HepG2 (cell line): ENCODE data around the gene CYP21A2. TPM values are rescaled to one million over a fixed set of nuclear protein-coding genes. Genes with fewer than 3 reads are reported as not detected.

Source experiments
- DZIP1 ChIP-seq: sonication (generic); formaldehyde crosslinking; IDR thresholded peaks from 2 replicates; pipeline ENCODE4 v1.5.0; 2020; ENCODE audit warnings: mild to moderate bottlenecking, missing genetic modification reagents
- KDM6A ChIP-seq: IDR thresholded peaks from 2 replicates; pipeline ENCODE4 v1.6.1; 2016; ENCODE audit warnings: low read depth
- MAFF ChIP-seq: IDR thresholded peaks from 2 replicates; pipeline ENCODE4 v1.6.1; 2011; ENCODE audit warnings: low read depth, low read length, improper control_type of control experiment
- NCOR1 ChIP-seq: fragments of 200-600 bp; sonication (generic); IDR thresholded peaks from 2 replicates; pipeline ENCODE4 v1.7.0; 2017; ENCODE audit warnings: antibody characterized with exemption, low read length, borderline replicate concordance
- NR2F6 ChIP-seq, 2 experiments: IDR thresholded peaks; 2 replicates each; pipeline ENCODE4 v1.6.1; 2016; ENCODE audit warnings: antibody characterized with exemption in 1 of 2, mild to moderate bottlenecking in 1 of 2
- POLR2G ChIP-seq: fragments of 200-400 bp; formaldehyde crosslinking; IDR thresholded peaks from 2 replicates; pipeline ENCODE4 v1.6.1; 2018; ENCODE audit warnings: mild to moderate bottlenecking, low read depth, low read length, moderate library complexity
- SP140L ChIP-seq: sonication (generic); formaldehyde crosslinking; IDR thresholded peaks from 2 replicates; pipeline ENCODE4 v1.4.0; 2020; ENCODE audit warnings: missing genetic modification reagents, borderline replicate concordance
- ZNF232 ChIP-seq: sonication (generic); formaldehyde crosslinking; IDR thresholded peaks from 2 replicates; pipeline ENCODE4 v1.4.0; 2020; ENCODE audit warnings: missing genetic modification reagents, borderline replicate concordance
- ZNF263 ChIP-seq: sonication (generic); formaldehyde crosslinking; IDR thresholded peaks from 2 replicates; pipeline ENCODE4 v1.4.0; 2020; ENCODE audit warnings: missing genetic modification reagents
- ZNF318 ChIP-seq: sonication (generic); formaldehyde crosslinking; IDR thresholded peaks from 2 replicates; pipeline ENCODE4 v1.4.0; 2020; ENCODE audit warnings: mild to moderate bottlenecking, missing genetic modification reagents
- ZNF704 ChIP-seq: sonication (generic); formaldehyde crosslinking; IDR thresholded peaks from 2 replicates; pipeline ENCODE4 v1.8.1; 2023; ENCODE audit warnings: mild to moderate bottlenecking, inconsistent platforms, moderate library complexity, missing genetic modification reagents, borderline replicate concordance
- polyA plus RNA-seq, 8 experiments: library from polyadenylated mRNA; depleted of rRNA in 3 of 8; stranded (reverse) in 7 of 8; unstranded in 1 of 8; fragments of >200 nt; fragmentation: Illumina TruSeq in 4 of 8; extraction: Trizol in 4 of 8; gene quantifications; 2 replicates each; pipeline versions ENCODE4 v1.2.1 to v1.2.3, GENCODE V29; 2011 to 2016; ENCODE audit warnings: low read depth in 4 of 8, missing spikeins in 1 of 8, mixed read lengths in 1 of 8; ENCODE audit not compliant: insufficient read depth in 1 of 8
- total RNA-seq, 5 experiments: library from RNA; depleted of rRNA; stranded (reverse); fragments of >200 nt; fragmentation: Illumina TruSeq; extraction: Trizol; gene quantifications; 2 replicates each; pipeline ENCODE4 v1.2.3, GENCODE V29; 2016; ENCODE audit warnings: low read depth in 1 of 5

The CYP21A2 gene
- total and polyA plus RNA-seq, 2 of the 13 experiments (the other 11 are each of a cell fraction or from before 2014, with no cell fraction given), result 1.5 to 6.3 TPM

- no peak for TF ChIP-seq NCOR1
- no peak for TF ChIP-seq ZNF704
- TF ChIP-seq ZNF232 (CRISPR knock-in tag), result no peak
- no peak for TF ChIP-seq ZNF318 (CRISPR knock-in tag)
- TF ChIP-seq DZIP1 (CRISPR knock-in tag), result no peak
- TF ChIP-seq POLR2G, result no peak
- TF ChIP-seq SP140L (CRISPR knock-in tag), result no peak
- TF ChIP-seq KDM6A (CRISPR knock-in tag), result no peak
- peak; percentile 64; the same call in 1 of the 2 replicates for TF ChIP-seq ZNF263 (CRISPR knock-in tag)
- no peak for TF ChIP-seq NR2F6 (IDR thresholded peaks at IDR 0.05)
- TF ChIP-seq NR2F6 (CRISPR knock-in tag; IDR thresholded peaks at IDR 0.05), result peak; percentile 78; the same call in 1 of the 2 replicates
- TF ChIP-seq MAFF, result no peak
These were observed 49.6 kb downstream of the CYP21A2 start (continued) for GRCh38 chr6:32087574-32088486.
